ENCODE measurements around the gene GAGE12E.
"Not testable (repeated sequence)": the region's sequence is repeated elsewhere in the genome, so short reads cannot be mapped to it uniquely, and the experiment has no call there.

Gene GAGE12E, protein sequence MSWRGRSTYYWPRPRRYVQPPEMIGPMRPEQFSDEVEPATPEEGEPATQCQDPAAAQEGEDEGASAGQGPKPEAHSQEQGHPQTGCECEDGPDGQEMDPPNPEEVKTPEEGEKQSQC

DNA sequence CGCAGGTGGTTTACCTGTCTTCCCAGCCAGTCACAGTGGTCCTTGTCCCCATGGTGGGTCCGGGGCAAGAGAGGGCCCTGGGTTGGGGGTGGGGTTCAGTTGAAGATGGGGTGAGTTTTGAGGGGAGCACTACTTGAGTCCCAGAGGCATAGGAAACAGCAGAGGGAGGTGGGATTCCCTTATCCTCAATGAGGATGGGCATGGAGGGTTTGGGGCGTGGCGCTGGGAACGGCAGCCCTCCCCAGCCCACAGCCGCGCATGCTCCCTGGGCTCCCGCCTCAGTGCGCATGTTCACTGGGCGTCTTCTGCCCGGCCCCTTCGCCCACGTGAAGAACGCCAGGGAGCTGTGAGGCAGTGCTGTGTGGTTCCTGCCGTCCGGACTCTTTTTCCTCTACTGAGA lies at the start of gene GAGE12E:
Gene GAGE12E (plus strand): TSS at position 301 of the 400 bp plus-strand sequence. CDS start 1,155 bp downstream, outside the sequence.
- not testable (repeated sequence) for DNase-seq

DNA sequence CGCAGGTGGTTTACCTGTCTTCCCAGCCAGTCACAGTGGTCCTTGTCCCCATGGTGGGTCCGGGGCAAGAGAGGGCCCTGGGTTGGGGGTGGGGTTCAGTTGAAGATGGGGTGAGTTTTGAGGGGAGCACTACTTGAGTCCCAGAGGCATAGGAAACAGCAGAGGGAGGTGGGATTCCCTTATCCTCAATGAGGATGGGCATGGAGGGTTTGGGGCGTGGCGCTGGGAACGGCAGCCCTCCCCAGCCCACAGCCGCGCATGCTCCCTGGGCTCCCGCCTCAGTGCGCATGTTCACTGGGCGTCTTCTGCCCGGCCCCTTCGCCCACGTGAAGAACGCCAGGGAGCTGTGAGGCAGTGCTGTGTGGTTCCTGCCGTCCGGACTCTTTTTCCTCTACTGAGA lies 19.2 kb upstream of the GAGE12E start, which contains the start of gene GAGE12C:
Gene GAGE12C (plus strand): TSS at position 301 of the 400 bp plus-strand sequence. CDS start 1,155 bp downstream, outside the sequence.
- DNase-seq: not testable (repeated sequence)

DNA sequence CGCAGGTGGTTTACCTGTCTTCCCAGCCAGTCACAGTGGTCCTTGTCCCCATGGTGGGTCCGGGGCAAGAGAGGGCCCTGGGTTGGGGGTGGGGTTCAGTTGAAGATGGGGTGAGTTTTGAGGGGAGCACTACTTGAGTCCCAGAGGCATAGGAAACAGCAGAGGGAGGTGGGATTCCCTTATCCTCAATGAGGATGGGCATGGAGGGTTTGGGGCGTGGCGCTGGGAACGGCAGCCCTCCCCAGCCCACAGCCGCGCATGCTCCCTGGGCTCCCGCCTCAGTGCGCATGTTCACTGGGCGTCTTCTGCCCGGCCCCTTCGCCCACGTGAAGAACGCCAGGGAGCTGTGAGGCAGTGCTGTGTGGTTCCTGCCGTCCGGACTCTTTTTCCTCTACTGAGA lies 9.7 kb upstream of the GAGE12E start, which contains the start of gene GAGE12D:
Gene GAGE12D (plus strand): TSS at position 301 of the 400 bp plus-strand sequence. CDS start 1,155 bp downstream, outside the sequence.
- not testable (repeated sequence) for DNase-seq

DNA sequence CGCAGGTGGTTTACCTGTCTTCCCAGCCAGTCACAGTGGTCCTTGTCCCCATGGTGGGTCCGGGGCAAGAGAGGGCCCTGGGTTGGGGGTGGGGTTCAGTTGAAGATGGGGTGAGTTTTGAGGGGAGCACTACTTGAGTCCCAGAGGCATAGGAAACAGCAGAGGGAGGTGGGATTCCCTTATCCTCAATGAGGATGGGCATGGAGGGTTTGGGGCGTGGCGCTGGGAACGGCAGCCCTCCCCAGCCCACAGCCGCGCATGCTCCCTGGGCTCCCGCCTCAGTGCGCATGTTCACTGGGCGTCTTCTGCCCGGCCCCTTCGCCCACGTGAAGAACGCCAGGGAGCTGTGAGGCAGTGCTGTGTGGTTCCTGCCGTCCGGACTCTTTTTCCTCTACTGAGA lies 9.5 kb downstream of the GAGE12E start, which contains the start of gene GAGE12F:
Gene GAGE12F (plus strand): TSS at position 301 of the 400 bp plus-strand sequence. CDS start 1,155 bp downstream, outside the sequence.
- not testable (repeated sequence) for DNase-seq

DNA sequence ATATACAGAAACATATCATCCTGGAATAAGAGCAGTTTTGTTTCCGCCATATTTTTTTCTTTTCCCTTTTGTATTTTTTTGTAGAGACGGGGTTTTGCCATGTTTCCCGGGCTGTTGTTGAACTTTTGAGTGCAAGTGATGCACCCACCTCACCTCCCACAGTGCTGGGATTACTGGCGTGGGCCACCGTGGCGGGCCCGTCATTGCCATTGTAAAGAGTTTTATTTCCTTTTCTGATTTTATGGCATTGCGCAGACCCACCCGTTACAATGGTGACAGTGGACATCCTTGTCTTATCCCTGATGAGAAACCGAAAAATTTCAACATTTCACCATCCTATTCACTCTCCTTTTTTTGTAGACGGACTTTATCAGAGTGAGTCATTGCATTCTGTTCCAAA lies 17.6 kb downstream of the GAGE12E start:
- not testable (repeated sequence) for DNase-seq

DNA sequence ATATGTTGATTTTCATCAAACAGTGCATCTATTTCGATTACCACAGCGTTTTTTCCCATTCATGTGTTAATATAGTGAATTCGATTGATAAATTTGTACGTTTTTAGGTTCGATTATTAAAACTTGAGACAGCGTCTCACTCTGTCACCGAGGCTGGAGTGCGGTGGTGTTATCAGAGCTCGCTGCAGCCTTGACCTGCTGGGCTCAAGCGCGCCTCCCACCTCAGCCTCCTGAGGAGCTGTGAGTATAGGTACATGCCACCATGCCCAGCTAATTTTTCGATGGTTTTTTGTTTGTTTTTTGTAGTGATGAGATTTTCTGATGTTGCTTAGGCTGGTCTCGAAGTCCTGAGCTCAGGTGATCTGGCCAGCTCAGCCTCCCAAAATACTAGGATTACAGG lies 18.1 kb downstream of the GAGE12E start:
- not testable (repeated sequence) for DNase-seq

DNA sequence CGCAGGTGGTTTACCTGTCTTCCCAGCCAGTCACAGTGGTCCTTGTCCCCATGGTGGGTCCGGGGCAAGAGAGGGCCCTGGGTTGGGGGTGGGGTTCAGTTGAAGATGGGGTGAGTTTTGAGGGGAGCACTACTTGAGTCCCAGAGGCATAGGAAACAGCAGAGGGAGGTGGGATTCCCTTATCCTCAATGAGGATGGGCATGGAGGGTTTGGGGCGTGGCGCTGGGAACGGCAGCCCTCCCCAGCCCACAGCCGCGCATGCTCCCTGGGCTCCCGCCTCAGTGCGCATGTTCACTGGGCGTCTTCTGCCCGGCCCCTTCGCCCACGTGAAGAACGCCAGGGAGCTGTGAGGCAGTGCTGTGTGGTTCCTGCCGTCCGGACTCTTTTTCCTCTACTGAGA lies 19.0 kb downstream of the GAGE12E start, which contains the start of gene GAGE12G:
Gene GAGE12G (plus strand): TSS at position 301 of the 400 bp plus-strand sequence. CDS start 1,155 bp downstream, outside the sequence.
- not testable (repeated sequence) for DNase-seq

DNA sequence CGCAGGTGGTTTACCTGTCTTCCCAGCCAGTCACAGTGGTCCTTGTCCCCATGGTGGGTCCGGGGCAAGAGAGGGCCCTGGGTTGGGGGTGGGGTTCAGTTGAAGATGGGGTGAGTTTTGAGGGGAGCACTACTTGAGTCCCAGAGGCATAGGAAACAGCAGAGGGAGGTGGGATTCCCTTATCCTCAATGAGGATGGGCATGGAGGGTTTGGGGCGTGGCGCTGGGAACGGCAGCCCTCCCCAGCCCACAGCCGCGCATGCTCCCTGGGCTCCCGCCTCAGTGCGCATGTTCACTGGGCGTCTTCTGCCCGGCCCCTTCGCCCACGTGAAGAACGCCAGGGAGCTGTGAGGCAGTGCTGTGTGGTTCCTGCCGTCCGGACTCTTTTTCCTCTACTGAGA lies 28.6 kb downstream of the GAGE12E start, which contains the start of gene GAGE12H:
Gene GAGE12H (plus strand): TSS at position 301 of the 400 bp plus-strand sequence. CDS start 1,155 bp downstream, outside the sequence.
- DNase-seq: not testable (repeated sequence)

DNA sequence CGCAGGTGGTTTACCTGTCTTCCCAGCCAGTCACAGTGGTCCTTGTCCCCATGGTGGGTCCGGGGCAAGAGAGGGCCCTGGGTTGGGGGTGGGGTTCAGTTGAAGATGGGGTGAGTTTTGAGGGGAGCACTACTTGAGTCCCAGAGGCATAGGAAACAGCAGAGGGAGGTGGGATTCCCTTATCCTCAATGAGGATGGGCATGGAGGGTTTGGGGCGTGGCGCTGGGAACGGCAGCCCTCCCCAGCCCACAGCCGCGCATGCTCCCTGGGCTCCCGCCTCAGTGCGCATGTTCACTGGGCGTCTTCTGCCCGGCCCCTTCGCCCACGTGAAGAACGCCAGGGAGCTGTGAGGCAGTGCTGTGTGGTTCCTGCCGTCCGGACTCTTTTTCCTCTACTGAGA lies 38.1 kb downstream of the GAGE12E start, which contains the start of gene GAGE2A:
Gene GAGE2A (plus strand): TSS at position 301 of the 400 bp plus-strand sequence. CDS start 1,155 bp downstream, outside the sequence.
- DNase-seq: not testable (repeated sequence)

DNA sequence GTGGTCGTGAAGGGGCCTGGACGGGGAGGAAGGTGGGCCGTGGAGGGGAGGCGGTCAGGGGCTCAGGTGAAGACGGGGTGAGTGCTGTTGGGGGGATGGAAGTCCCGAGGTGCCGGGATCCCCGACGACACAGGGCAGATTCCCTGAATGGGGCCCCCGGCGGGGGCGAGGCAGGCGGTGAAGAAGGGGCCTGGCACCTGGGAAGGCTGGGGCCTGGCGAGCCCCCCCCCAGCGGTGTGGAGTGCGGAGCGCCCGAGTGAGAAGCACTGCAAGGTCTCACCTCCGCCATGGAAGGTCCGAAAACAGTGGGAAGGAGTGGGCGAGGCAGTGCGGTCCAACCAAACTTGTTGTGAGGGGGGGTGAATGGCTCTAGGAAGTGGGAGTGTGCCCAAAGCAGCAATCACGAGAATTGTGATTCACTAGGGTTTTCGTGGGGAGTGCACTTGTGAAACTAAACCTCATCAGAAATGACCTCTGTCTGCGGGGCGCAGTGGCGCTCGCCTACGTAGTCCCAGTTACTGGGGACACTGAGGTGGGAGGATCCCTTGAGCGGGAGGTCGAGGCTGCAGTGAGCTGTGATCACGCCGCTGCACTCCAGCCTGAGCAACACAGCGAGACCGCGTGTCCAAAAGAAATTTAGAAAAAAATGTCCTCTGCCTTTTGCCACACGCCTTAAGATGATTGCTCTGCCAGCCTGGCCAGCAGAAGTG lies 38.8 kb downstream of the GAGE12E start:
- DNase-seq: not testable (repeated sequence)

DNA sequence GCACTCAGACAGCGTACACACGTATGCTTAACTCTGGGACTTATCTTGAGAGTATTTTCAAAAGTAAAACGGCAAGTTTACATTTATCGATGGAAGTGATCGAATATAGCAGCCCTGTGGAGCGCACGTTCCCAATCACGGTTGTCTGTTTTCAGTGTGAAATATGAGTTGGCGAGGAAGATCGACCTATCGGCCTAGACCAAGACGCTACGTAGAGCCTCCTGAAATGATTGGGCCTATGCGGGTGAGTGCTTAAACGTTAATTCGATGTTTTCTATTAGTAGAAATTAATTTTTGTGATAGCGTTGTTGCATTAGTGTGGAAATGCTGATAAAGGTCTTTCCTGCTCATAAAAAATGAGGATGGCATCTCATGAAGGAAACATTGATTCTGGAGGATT lies 39.4 kb downstream of the GAGE12E start:
- DNase-seq: not testable (repeated sequence)

DNA sequence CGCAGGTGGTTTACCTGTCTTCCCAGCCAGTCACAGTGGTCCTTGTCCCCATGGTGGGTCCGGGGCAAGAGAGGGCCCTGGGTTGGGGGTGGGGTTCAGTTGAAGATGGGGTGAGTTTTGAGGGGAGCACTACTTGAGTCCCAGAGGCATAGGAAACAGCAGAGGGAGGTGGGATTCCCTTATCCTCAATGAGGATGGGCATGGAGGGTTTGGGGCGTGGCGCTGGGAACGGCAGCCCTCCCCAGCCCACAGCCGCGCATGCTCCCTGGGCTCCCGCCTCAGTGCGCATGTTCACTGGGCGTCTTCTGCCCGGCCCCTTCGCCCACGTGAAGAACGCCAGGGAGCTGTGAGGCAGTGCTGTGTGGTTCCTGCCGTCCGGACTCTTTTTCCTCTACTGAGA lies 47.6 kb downstream of the GAGE12E start, which contains the start of gene GAGE1:
Gene GAGE1 (plus strand): TSS at position 301 of the 400 bp plus-strand sequence. CDS start 1,155 bp downstream, outside the sequence.
- not testable (repeated sequence) for DNase-seq

All from stimulated activated CD4-positive, alpha-beta T cell treated with anti-CD3 and anti-CD28 coated beads, Interleukin-12 subunit alpha, Interleukin-12 subunit beta, amount 100 ng/mL, for 4 hours (primary cell).